Adrenal gland (tissue), 5 donors: ENCODE measurements around the gene EEF1AKMT1.

Experiments used
- POLR2A ChIP-seq, 2 donors: fragments of 450-650 bp; IDR thresholded peaks; one replicate each; pipeline ENCODE4 v1.6.1; 2017; ENCODE audit warnings: antibody characterized with exemption in 2 of 2, mild to moderate bottlenecking in 2 of 2, moderate library complexity in 1 of 2
- TF ChIP-seq, protein P1 (sequence below), 6 experiments: fragments of 450-650 bp in 4 of 6; fragments of 200-600 bp in 2 of 6; sonication (generic) in 1 of 6; IDR thresholded peaks; 1 replicate in 5 of 6; 2 replicates in 1 of 6; pipeline versions ENCODE4 v1.5.1 to v1.8.0; 2016 to 2021; ENCODE audit warnings: antibody characterized with exemption in 6 of 6, mild to moderate bottlenecking in 2 of 6, moderate library complexity in 1 of 6
- donor health status: DM: no; HTN: no; CAD: no.

DNA sequence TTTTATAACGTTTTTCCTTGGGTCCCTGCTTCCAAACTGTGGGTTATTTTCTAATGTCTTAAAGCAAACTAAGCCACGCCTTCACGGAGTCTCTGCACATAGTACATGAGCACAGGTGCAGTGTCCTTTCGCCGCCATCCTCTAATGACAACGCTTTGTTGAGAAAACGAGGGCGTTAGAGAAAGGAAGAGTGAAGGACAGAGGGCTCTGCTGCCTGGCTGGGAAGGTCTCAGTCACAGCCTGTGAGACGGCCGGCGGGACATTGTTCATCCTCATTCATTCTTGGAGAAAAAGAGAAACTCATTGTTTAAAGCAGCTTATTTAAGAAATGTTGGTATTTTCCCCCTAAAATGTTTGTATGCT, 60.8 kb downstream of the EEF1AKMT1 start:
- TF ChIP-seq, protein P1, sequence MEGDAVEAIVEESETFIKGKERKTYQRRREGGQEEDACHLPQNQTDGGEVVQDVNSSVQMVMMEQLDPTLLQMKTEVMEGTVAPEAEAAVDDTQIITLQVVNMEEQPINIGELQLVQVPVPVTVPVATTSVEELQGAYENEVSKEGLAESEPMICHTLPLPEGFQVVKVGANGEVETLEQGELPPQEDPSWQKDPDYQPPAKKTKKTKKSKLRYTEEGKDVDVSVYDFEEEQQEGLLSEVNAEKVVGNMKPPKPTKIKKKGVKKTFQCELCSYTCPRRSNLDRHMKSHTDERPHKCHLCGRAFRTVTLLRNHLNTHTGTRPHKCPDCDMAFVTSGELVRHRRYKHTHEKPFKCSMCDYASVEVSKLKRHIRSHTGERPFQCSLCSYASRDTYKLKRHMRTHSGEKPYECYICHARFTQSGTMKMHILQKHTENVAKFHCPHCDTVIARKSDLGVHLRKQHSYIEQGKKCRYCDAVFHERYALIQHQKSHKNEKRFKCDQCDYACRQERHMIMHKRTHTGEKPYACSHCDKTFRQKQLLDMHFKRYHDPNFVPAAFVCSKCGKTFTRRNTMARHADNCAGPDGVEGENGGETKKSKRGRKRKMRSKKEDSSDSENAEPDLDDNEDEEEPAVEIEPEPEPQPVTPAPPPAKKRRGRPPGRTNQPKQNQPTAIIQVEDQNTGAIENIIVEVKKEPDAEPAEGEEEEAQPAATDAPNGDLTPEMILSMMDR (IDR thresholded peaks at IDR 0.05): no peak
- TF ChIP-seq POLR2A (IDR thresholded peaks at IDR 0.05): no peak
